Heart right ventricle (tissue), 16 donors: ENCODE results near the gene PAFAH1B2. TPM values are rescaled to one million over a fixed set of nuclear protein-coding genes. Genes with fewer than 3 reads are reported as not detected.

Experiments
- ATAC-seq, 8 donors: fragments of 200-7000 bp; cut with Tn5 transposase; one replicate each; pipeline ENCODE4 v1.9.1; 2020; ENCODE audit warnings: mild to moderate bottlenecking in 8 of 8, moderate library complexity in 8 of 8, moderate number of reproducible peaks in 1 of 8
- DNase-seq, 2 donors: peaks; one replicate each; pipeline ENCODE4 v3.0.0-alpha.2; 2020
- H3K27ac ChIP-seq, 10 donors: fragments of 200-600 bp; sonication (generic) in 2 of 10; one replicate each; pipeline versions ENCODE4 v1.5.0 to v1.8.0; 2020 to 2022; ENCODE audit warnings: mild to moderate bottlenecking in 3 of 10
- H3K27me3 ChIP-seq, 7 donors: fragments of 200-600 bp; one replicate each; pipeline ENCODE4 v1.8.0; 2021 to 2022; ENCODE audit warnings: mild to moderate bottlenecking in 2 of 7
- H3K36me3 ChIP-seq, 9 donors: fragments of 200-600 bp; sonication (generic) in 1 of 9; one replicate each; pipeline versions ENCODE4 v1.5.0 to v1.8.0; 2020 to 2022; ENCODE audit warnings: mild to moderate bottlenecking in 2 of 9
- H3K4me1 ChIP-seq, 9 donors: fragments of 200-600 bp; sonication (generic) in 1 of 9; one replicate each; pipeline versions ENCODE4 v1.5.0 to v1.8.0; 2020 to 2022; ENCODE audit warnings: mild to moderate bottlenecking in 4 of 9
- H3K4me3 ChIP-seq, 10 donors: fragments of 200-600 bp; sonication (generic) in 2 of 10; one replicate each; pipeline versions ENCODE4 v1.5.0 to v1.8.0; 2020 to 2022; ENCODE audit warnings: mild to moderate bottlenecking in 7 of 10, moderate library complexity in 2 of 10
- H3K9me3 ChIP-seq, 11 donors: fragments of 200-600 bp in 10 of 11; sonication (generic) in 2 of 11; one replicate each; pipeline versions ENCODE4 v1.5.0 to v1.8.0; 2013 to 2022; ENCODE audit warnings: mild to moderate bottlenecking in 2 of 11, control low read depth in 1 of 11, moderate library complexity in 1 of 11
- CTCF ChIP-seq, 9 donors: fragments of 200-600 bp; sonication (generic) in 2 of 9; IDR thresholded peaks; one replicate each; pipeline versions ENCODE4 v1.5.0 to v1.8.0; 2021 to 2022; ENCODE audit warnings: antibody characterized with exemption in 9 of 9, mild to moderate bottlenecking in 5 of 9, moderate library complexity in 1 of 9
- WGBS, 2 donors: extraction: QIAGEN DNeasy Blood & Tissue Kit; methylation state at CpG; one replicate each; pipeline ENCODE4 v1.1.7; 2013; ENCODE audit warnings: inconsistent platforms in 1 of 2; 5-methylcytosine and 5-hydroxymethylcytosine counted together
- intact Hi-C, 10 donors: fragments of 100-400 bp; cut with DNase I; formaldehyde crosslinking; loops; one replicate each; pipeline versions ENCODE4 v1.11.1 to v1.14.2; 2022
- polyA plus RNA-seq, 2 donors: library from polyadenylated mRNA; stranded (reverse); fragments of 200-250 nt; gene quantifications; one replicate each; pipeline ENCODE4 v1.2.3, GENCODE V29; 2013
- total RNA-seq, 10 donors: library from RNA; stranded (reverse); fragmentation: NEBNext Ultra II Directional in 3 of 10; extraction: Animal tissue kit (Norgen Biotek cat#: 25700) in 3 of 10; gene quantifications; one replicate each; pipeline versions ENCODE4 v1.2.1 to v1.2.4, GENCODE V29; 2021 to 2023
- donor health status: Arrhythmogenic right ventricular cardiomyopathy.
- donor health status: ischemic (EF 13 %, LVEDD 7.1; RV severe dilation, severe dysfunction).
- donor health status: healthy with polysubstance abuse.
- donor health status: DM: no; HTN: yes; CAD: no.
- donor health status: DM: no; HTN: no; CAD: no.
- donor health status: ischemic (EF 25% LVEDD 6.9; RV normal size, moderate dysfunction).
- donor health status: ischemic (EF 25% LVEDD 5.7; RV mildly dilated, moderate dysfunction).
- donor health status: healthy.
- donor health status: DM: yes; HTN: yes; CAD: no.
- donor health status: Ischemic cardiomyopathy.
- donor health status: ischemic (EF 35%, LVEDD 5.7; RV mildly dilated, moderate dysfunction).
- donor health status: nonischemic (EF 11% LVEDD 7.7; RV severe dilation, severe dysfunction).
- donor health status: DM: yes; HTN: yes; CAD: no.
- donor health status: PGD.
- donor health status: ischemic (EF 29% LVEDD 5.4; RV normal size, mild dysfunction).
- donor health status: nonischemic (EF 23%, LVEDD 6.1; RV moderate dilation, normal function).

Gene PAFAH1B2
- total and polyA plus RNA-seq, 12 donors, result 18.7 to 71.5 (median 59.4) TPM

GRCh38 chr11:117194267-117194666 is 50.2 kb downstream of the PAFAH1B2 start:
- no peak overlapping the region for H3K27ac ChIP-seq
- H3K36me3 ChIP-seq, result peaks cover 4 to 83% (median 38%) of the 10 kb centered on the region in 9 donors
- ATAC-seq (no peak), DNase-seq (no peak)
- intact Hi-C loops, result no loop called here
- H3K4me3 ChIP-seq, result no peak overlapping the region
- no peaks in the 10 kb centered on the region for H3K9me3 ChIP-seq
- TF ChIP-seq CTCF (IDR thresholded peaks at IDR 0.05), result no peak
- H3K4me1 ChIP-seq, result peaks cover 0 to 21% (median 18%) of the 10 kb centered on the region in 9 donors
- H3K27me3 ChIP-seq, result no peaks in the 10 kb centered on the region
- 75 to 90% methylated on average over 5 of the region's 5 CpGs for WGBS, 2 donors

GRCh38 chr11:117195258-117195657 is 51.2 kb downstream of the PAFAH1B2 start:
- no peaks in the 10 kb centered on the region for H3K27me3 ChIP-seq
- peaks cover 4 to 73% (median 28%) of the 10 kb centered on the region in 9 donors for H3K36me3 ChIP-seq
- H3K4me1 ChIP-seq, result peaks cover 0 to 29% (median 20%) of the 10 kb centered on the region in 9 donors
- 90 to 91% methylated on average over 4 of the region's 4 CpGs for WGBS, 2 donors
- TF ChIP-seq CTCF (IDR thresholded peaks at IDR 0.05), result no peak
- DNase-seq (no peak), ATAC-seq (no peak)
- no peak overlapping the region for H3K27ac ChIP-seq
- H3K4me3 ChIP-seq, result no peak overlapping the region
- H3K9me3 ChIP-seq, result no peaks in the 10 kb centered on the region
- intact Hi-C loops, result no loop called here

GRCh38 chr11:117195761-117196160 is 51.7 kb downstream of the PAFAH1B2 start:
- intact Hi-C loops, result no loop called here
- Histone ChIP-seq H3K27me3 (no peaks in the 10 kb centered on the region), H3K36me3 (peaks cover 4 to 68% (median 28%) of the 10 kb centered on the region in 9 donors), H3K4me1 (peaks cover 0 to 31% (median 20%) of the 10 kb centered on the region in 9 donors), H3K4me3 (no peak overlapping the region), H3K9me3 (no peaks in the 10 kb centered on the region), H3K27ac (no peak overlapping the region)
- ATAC-seq (no peak), DNase-seq (peak in 1 of 2 donors; percentile 9)
- WGBS, 2 donors, result 92% methylated on average over 19 of the region's 19 CpGs
- TF ChIP-seq CTCF (IDR thresholded peaks at IDR 0.05), result no peak

GRCh38 chr11:117197006-117197405 is 52.9 kb downstream of the PAFAH1B2 start:
- peak overlapping the region in 1 of 10 donors; percentile 92 for H3K27ac ChIP-seq
- peaks cover 0 to 42% (median 25%) of the 10 kb centered on the region in 9 donors for H3K4me1 ChIP-seq
- ATAC-seq (no peak), DNase-seq (peak in 1 of 2 donors; percentile 7)
- TF ChIP-seq CTCF (IDR thresholded peaks at IDR 0.05), result no peak
- no peaks in the 10 kb centered on the region for H3K27me3 ChIP-seq
- H3K4me3 ChIP-seq, result no peak overlapping the region
- H3K9me3 ChIP-seq, result no peaks in the 10 kb centered on the region
- WGBS, 2 donors, result 96% methylated on average over 7 of the region's 7 CpGs
- intact Hi-C loops, result no loop called here
- peaks cover 3 to 56% (median 23%) of the 10 kb centered on the region in 9 donors for H3K36me3 ChIP-seq
